ENCODE data around the gene GSN. TPM values are rescaled to one million over a fixed set of nuclear protein-coding genes. Genes with fewer than 3 reads are reported as not detected.

The GSN gene
- total and polyA plus RNA-seq, 2 of the 8 experiments (the other 6 are each of a cell fraction or from before 2014, with no cell fraction given): 52.3 to 94.5 TPM

- TF ChIP-seq TAF1 (IDR thresholded peaks at IDR 0.05; ENCODE audit: low read depth, low read length) (no peak), TCF12 (IDR thresholded peaks at IDR 0.05; ENCODE audit: low read depth, low read length) (no peak), SP4 (IDR thresholded peaks at IDR 0.05; ENCODE audit: low read length) (no peak), SRF (IDR thresholded peaks at IDR 0.05; ENCODE audit: low read depth, low read length) (no peak), HDAC6 (IDR thresholded peaks at IDR 0.05; ENCODE audit: low read depth, low read length) (no peak)
Observed at GRCh38 chr9:121302341-121302740, 34.4 kb downstream of the GSN start (continued).

All from H1 (cell line).